Nephron progenitor cell (in vitro differentiated cells): Measurements from ENCODE around the gene KIF1A.

Experiments
- DNase-seq: peaks from one replicate; pipeline ENCODE4 v3.0.0; 2021
- H3K27ac Mint-ChIP-seq: 2 replicates; pipeline ENCODE4 v1.8.0; 2021; ENCODE audit warnings: mild to moderate bottlenecking, moderate library complexity, mixed read lengths
- H3K27me3 Mint-ChIP-seq: 2 replicates; pipeline ENCODE4 v1.8.0; 2021; ENCODE audit warnings: mild to moderate bottlenecking, low read depth, mixed read lengths; ENCODE audit not compliant: poor library complexity
- H3K36me3 Mint-ChIP-seq: 2 replicates; pipeline ENCODE4 v1.8.0; 2021; ENCODE audit warnings: low read depth, mixed read lengths
- H3K4me1 Mint-ChIP-seq: 2 replicates; pipeline ENCODE4 v1.8.0; 2021; ENCODE audit warnings: mixed read lengths
- H3K4me3 Mint-ChIP-seq: 2 replicates; pipeline ENCODE4 v1.8.0; 2021; ENCODE audit warnings: mild to moderate bottlenecking, moderate library complexity, mixed read lengths
- H3K9me3 Mint-ChIP-seq: 2 replicates; pipeline ENCODE4 v1.8.0; 2021; ENCODE audit warnings: mild to moderate bottlenecking, moderate library complexity, mixed read lengths
- TF ChIP-seq, protein P1 (sequence below): fragments of 200-600 bp; sonication (generic); IDR thresholded peaks from 2 replicates; pipeline ENCODE4 v1.5.0; 2021; ENCODE audit warnings: antibody characterized with exemption

The KIF1A gene

DNA sequence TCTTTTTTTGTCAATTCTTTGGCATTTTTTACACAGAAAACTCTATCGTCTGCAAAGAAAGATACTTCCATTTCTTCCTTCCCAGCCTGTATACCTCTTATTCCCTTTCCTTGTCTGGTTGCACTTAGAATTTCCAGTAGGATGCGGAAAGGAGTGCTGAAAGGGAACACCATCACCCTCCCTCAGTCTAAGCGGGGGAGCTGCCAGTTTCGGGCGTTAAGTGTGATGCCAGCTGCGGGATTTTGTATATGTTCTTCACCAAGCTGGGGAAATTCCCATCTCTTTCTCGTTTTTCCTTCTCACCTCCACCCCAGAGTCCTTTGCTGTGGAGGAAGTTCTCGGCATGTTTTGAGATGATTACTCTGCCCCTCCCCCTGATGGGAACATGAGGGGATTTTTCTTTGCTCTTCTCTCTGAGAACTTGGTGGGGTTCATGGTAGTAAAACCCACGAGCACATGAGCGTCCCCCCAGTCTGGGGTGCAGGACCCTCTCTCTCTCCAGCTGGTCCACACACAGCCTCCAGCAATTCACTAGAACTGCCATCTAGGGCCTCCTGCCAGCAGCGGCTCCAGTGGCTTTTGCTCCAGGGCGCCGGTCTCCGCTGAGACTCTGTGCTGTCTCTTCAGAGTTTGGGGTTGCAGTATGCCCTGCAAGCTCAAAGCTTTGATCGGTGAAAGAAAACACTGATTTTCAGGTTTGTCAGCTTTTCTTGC lies 112.8 kb downstream of the KIF1A start:
- peak overlapping the region; percentile 88 for H3K27ac Mint-ChIP-seq
- peaks cover 4% of the 10 kb centered on the region for H3K36me3 Mint-ChIP-seq
- H3K4me3 Mint-ChIP-seq = no peak overlapping the region
- peaks cover 43% of the 10 kb centered on the region for H3K4me1 Mint-ChIP-seq
- TF ChIP-seq, protein P1, sequence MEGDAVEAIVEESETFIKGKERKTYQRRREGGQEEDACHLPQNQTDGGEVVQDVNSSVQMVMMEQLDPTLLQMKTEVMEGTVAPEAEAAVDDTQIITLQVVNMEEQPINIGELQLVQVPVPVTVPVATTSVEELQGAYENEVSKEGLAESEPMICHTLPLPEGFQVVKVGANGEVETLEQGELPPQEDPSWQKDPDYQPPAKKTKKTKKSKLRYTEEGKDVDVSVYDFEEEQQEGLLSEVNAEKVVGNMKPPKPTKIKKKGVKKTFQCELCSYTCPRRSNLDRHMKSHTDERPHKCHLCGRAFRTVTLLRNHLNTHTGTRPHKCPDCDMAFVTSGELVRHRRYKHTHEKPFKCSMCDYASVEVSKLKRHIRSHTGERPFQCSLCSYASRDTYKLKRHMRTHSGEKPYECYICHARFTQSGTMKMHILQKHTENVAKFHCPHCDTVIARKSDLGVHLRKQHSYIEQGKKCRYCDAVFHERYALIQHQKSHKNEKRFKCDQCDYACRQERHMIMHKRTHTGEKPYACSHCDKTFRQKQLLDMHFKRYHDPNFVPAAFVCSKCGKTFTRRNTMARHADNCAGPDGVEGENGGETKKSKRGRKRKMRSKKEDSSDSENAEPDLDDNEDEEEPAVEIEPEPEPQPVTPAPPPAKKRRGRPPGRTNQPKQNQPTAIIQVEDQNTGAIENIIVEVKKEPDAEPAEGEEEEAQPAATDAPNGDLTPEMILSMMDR = no peak
- H3K9me3 Mint-ChIP-seq = peaks cover 12% of the 10 kb centered on the region
- DNase-seq = no peak
- H3K27me3 Mint-ChIP-seq = peaks cover 17% of the 10 kb centered on the region

DNA sequence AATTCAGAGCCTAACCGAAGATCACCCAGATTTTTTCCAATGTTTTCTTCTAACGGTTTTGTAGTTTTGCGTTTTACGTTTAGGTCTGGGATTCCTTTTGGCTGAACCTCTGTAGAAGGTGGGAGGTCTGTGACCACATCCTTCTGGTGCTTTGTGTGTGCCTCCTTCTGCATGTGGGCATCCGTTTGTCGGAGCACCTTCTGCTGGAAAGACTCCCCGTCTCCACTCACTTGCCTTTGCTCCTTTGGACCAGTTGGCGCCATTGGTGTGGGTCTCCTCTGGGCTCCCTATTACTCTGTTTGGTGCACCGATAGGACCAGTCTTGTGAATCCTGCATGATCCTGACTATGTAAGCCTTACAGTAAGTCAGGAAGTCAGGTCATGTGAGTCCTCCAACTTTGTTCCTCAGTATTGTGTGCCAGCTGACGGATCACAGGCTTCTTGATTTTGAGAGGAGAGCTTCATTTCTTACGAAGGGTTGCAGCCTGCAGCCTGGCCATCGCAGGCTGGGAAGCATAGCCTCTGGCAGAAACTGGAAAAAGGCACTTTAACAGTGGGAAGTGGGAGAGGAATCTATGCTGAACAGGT lies 114.7 kb downstream of the KIF1A start:
- Mint-ChIP-seq H3K9me3 (peaks cover 12% of the 10 kb centered on the region), H3K4me3 (no peak overlapping the region), H3K27me3 (peaks cover 17% of the 10 kb centered on the region), H3K27ac (no peak overlapping the region), H3K4me1 (peaks cover 43% of the 10 kb centered on the region), H3K36me3 (peaks cover 4% of the 10 kb centered on the region)
- TF ChIP-seq, protein P1 = no peak
- DNase-seq = no peak

DNA sequence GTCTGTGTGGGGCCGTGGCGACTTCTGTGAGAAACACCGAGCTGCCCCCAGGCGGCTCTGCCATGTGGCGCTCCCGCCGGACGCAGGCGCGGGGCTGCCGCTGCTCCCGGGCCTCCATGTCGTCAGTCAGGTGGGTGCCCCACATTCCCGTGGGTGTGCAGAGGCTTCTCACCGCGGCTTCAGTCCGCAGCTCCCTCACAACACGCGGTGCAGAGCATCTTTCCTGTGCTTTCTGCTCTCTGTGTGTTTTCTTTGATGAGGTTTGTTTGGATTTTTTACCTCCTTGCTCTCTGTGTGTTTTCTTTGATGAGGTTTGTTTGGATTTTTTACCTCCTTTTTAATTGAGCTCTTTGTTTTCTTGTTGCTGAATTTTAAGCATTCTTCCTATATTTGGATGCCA lies 115.4 kb downstream of the KIF1A start:
- TF ChIP-seq, protein P1 = no peak
- peaks cover 43% of the 10 kb centered on the region for H3K4me1 Mint-ChIP-seq
- peaks cover 4% of the 10 kb centered on the region for H3K36me3 Mint-ChIP-seq
- H3K27me3 Mint-ChIP-seq = peaks cover 17% of the 10 kb centered on the region
- H3K9me3 Mint-ChIP-seq = peaks cover 12% of the 10 kb centered on the region
- H3K4me3 Mint-ChIP-seq = no peak overlapping the region
- peak overlapping the region; percentile 10 for H3K27ac Mint-ChIP-seq
- DNase-seq = no peak

DNA sequence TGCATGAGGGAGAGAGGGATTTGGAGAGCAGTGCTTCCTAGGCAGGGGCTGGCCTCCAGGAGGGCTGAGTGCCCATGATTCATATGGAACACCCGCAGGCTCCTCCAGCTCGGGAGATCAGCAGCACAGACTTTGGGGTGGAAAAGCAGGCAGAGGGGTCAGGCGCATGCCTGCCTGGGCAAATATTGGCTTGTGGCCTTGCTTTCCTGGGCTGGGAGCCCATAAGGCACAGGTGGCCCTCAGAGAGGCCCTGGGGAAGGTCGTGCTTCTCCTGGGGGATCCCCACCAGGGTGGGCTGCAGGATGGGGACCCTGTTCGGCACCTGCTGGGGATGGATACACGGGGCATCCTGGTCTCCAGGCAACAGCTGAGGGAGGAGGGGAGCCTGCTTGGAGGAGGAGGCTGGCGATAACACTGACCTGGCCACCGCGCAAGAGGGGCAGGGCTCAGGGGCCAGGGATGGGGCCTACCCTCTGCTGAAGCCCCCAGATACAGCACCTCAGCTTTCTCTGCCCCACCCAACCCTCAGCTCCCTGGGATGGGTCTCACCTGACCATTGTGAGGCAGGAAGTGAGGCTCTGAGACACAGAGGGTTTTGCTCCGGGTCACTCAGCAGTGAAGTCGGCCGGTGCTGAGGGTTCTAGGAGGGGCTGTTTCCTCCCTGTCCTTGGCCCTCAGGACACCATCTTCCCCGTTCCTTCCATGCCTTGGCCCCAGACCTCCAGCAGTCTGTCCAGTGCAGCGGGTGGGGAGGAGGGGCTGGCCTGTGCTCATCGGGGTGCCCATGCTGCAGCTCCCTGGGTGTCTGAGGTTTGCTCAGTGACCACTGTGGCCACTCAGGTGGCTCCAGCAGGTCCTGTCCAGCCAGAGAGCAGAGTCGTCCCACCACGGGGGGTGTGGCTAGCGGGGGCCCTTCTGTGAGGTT lies 116.3 kb downstream of the KIF1A start:
- peak overlapping the region; percentile 60 for H3K27ac Mint-ChIP-seq
- TF ChIP-seq, protein P1 = no peak
- no peak overlapping the region for H3K4me3 Mint-ChIP-seq
- H3K36me3 Mint-ChIP-seq = peaks cover 4% of the 10 kb centered on the region
- DNase-seq = no peak
- peaks cover 20% of the 10 kb centered on the region for H3K27me3 Mint-ChIP-seq
- H3K4me1 Mint-ChIP-seq = peaks cover 43% of the 10 kb centered on the region
- peaks cover 5% of the 10 kb centered on the region for H3K9me3 Mint-ChIP-seq

DNA sequence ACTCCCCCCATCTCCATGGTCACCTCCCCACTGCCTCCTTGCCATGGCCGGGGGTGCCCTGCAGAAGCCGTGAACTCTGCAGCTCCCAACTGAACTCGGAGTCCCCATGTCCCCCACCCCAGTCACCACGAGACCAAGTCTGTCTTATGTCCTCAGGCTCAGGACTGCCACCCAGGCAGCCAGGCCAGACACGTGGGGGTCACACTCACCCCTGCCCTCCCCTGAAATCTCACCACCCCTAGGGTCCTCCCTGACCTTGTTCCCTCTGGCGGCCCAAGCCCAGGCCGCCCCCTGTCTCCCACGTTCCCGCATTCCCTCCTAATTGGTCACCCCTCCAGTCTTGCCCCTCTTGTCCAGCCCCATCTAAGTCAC lies 117.4 kb downstream of the KIF1A start:
- H3K27me3 Mint-ChIP-seq = peaks cover 12% of the 10 kb centered on the region
- no peak overlapping the region for H3K4me3 Mint-ChIP-seq
- no peaks in the 10 kb centered on the region for H3K9me3 Mint-ChIP-seq
- TF ChIP-seq, protein P1 = no peak
- H3K36me3 Mint-ChIP-seq = no peaks in the 10 kb centered on the region
- H3K27ac Mint-ChIP-seq = no peak overlapping the region
- no peak for DNase-seq
- peaks cover 35% of the 10 kb centered on the region for H3K4me1 Mint-ChIP-seq
